Fibroblast of lung (primary cell): ENCODE results near the gene RET.

ENCODE experiments used
- EZH2 ChIP-seq: IDR thresholded peaks from 2 replicates; pipeline ENCODE4 v1.5.1; 2012; ENCODE audit warnings: low read length, control low read depth, mild to moderate bottlenecking; ENCODE audit errors: missing control alignments
- TF ChIP-seq, protein P1 (sequence below), 2 donors: IDR thresholded peaks in 1 of 2; conservative IDR thresholded peaks in 1 of 2; 1 replicate in 1 of 2; 2 replicates in 1 of 2; pipeline ENCODE4 v1.5.1; 2011 to 2012; ENCODE audit warnings: low read length in 2 of 2, control low read depth in 1 of 2, inconsistent platforms in 1 of 2, low read depth in 1 of 2, mild to moderate bottlenecking in 1 of 2

DNA sequence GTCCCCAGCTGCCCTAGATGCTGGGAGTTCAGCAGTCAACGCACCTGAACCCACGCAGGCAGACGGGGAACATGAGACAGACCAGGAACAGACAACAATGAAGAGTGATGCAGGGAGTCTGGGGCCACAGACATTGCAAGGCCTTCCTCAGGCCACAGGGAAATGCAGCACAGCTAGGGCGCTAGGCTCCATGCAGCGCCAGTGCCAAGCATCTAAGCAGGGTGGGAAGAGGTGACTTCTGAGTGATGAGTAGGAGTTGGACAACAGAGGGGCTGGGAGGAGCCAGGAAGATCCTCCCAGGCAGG is 7.7 kb upstream of the RET start:
- TF ChIP-seq, protein P1, sequence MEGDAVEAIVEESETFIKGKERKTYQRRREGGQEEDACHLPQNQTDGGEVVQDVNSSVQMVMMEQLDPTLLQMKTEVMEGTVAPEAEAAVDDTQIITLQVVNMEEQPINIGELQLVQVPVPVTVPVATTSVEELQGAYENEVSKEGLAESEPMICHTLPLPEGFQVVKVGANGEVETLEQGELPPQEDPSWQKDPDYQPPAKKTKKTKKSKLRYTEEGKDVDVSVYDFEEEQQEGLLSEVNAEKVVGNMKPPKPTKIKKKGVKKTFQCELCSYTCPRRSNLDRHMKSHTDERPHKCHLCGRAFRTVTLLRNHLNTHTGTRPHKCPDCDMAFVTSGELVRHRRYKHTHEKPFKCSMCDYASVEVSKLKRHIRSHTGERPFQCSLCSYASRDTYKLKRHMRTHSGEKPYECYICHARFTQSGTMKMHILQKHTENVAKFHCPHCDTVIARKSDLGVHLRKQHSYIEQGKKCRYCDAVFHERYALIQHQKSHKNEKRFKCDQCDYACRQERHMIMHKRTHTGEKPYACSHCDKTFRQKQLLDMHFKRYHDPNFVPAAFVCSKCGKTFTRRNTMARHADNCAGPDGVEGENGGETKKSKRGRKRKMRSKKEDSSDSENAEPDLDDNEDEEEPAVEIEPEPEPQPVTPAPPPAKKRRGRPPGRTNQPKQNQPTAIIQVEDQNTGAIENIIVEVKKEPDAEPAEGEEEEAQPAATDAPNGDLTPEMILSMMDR (conservative IDR thresholded peaks at IDR 0.05 in 1 of 2, IDR thresholded peaks at IDR 0.05 in 1 of 2; ENCODE audit: low read depth in 1 of 2, low read length in 2 of 2): no peak
- TF ChIP-seq EZH2: no peak
